K562 (cell line): Measurements from ENCODE around the gene FBXO27. TPM values are rescaled to one million over a fixed set of nuclear protein-coding genes. Genes with fewer than 3 reads are reported as not detected.

Experiments used
- BCL6 ChIP-seq: fragments of 250-450 bp; sonication (Bioruptor Pico); IDR thresholded peaks from 2 replicates; pipeline ENCODE4 v1.4.0; 2020
- BDP1 ChIP-seq: IDR thresholded peaks from 3 replicates; pipeline ENCODE4 v1.6.1; 2011; ENCODE audit not compliant: insufficient read length, insufficient read depth
- BRD9 ChIP-seq: fragments of 450-650 bp; IDR thresholded peaks from 2 replicates; pipeline ENCODE4 v1.6.1; 2018; ENCODE audit warnings: low read depth; ENCODE audit not compliant: partially characterized antibody
- DNMT1 ChIP-seq: fragments of 450-650 bp; IDR thresholded peaks from 2 replicates; pipeline ENCODE4 v1.6.1; 2016; ENCODE audit warnings: antibody characterized with exemption, mild to moderate bottlenecking
- EZH2 ChIP-seq: IDR thresholded peaks from 2 replicates; pipeline ENCODE4 v1.6.1; 2012; ENCODE audit warnings: low read depth, mild to moderate bottlenecking, inconsistent platforms, low read length, borderline replicate concordance
- HIVEP1 ChIP-seq: fragments of 250-450 bp; sonication (Bioruptor Pico); IDR thresholded peaks from 2 replicates; pipeline ENCODE4 v1.4.0; 2020; ENCODE audit warnings: mild to moderate bottlenecking
- HMG20A ChIP-seq: fragments of 450-650 bp; formaldehyde crosslinking; conservative IDR thresholded peaks from 2 replicates; pipeline ENCODE4 v1.4.0; 2020; ENCODE audit warnings: mild to moderate bottlenecking, mixed read lengths
- HNRNPLL ChIP-seq: fragments of 200-400 bp; formaldehyde crosslinking; IDR thresholded peaks from 2 replicates; pipeline ENCODE4 v1.6.1; 2017; ENCODE audit warnings: low read length, low read depth, mild to moderate bottlenecking; ENCODE audit not compliant: poor library complexity, severe bottlenecking
- KDM2B ChIP-seq: fragments of 250-450 bp; sonication (Bioruptor Pico); IDR thresholded peaks from 2 replicates; pipeline ENCODE4 v1.8.0; 2021; ENCODE audit warnings: mild to moderate bottlenecking, moderate library complexity
- KLF6 ChIP-seq: fragments of 250-450 bp; sonication (Bioruptor Pico); IDR thresholded peaks from 2 replicates; pipeline ENCODE4 v1.4.0; 2020; ENCODE audit warnings: mild to moderate bottlenecking, moderate library complexity, borderline replicate concordance
- MAFF ChIP-seq: IDR thresholded peaks from 2 replicates; pipeline ENCODE4 v1.6.1; 2012; ENCODE audit warnings: low read length, improper control_type of control experiment
- NCOA4 ChIP-seq: fragments of 450-650 bp; IDR thresholded peaks from 2 replicates; pipeline ENCODE4 v1.6.1; 2018; ENCODE audit warnings: mild to moderate bottlenecking; ENCODE audit not compliant: partially characterized antibody
- NFE2 ChIP-seq: IDR thresholded peaks from 2 replicates; pipeline ENCODE4 v1.6.1; 2014; ENCODE audit warnings: antibody characterized with exemption, low read depth
- NFYB ChIP-seq: IDR thresholded peaks from 2 replicates; pipeline ENCODE4 v1.6.1; 2011; ENCODE audit warnings: mild to moderate bottlenecking, moderate library complexity; ENCODE audit not compliant: insufficient read length; ENCODE audit errors: extremely low read depth
- PML ChIP-seq: IDR thresholded peaks from 2 replicates; pipeline ENCODE4 v1.6.1; 2012; ENCODE audit warnings: low read length, inconsistent platforms
- RHOXF2B ChIP-seq: fragments of 250-450 bp; sonication (Bioruptor Pico); conservative IDR thresholded peaks from 2 replicates; pipeline ENCODE4 v1.5.1; 2021
- SMAD4 ChIP-seq: fragments of 250-450 bp; sonication (Bioruptor Pico); conservative IDR thresholded peaks from 2 replicates; pipeline ENCODE4 v1.8.0; 2021; ENCODE audit warnings: inconsistent platforms, mild to moderate bottlenecking, moderate library complexity
- SMARCE1 ChIP-seq: fragments of 450-650 bp; IDR thresholded peaks from 2 replicates; pipeline ENCODE4 v1.7.1; 2016; ENCODE audit warnings: mild to moderate bottlenecking
- STAG1 ChIP-seq: sonication (generic); formaldehyde crosslinking; IDR thresholded peaks from 2 replicates; pipeline ENCODE4 v1.5.0; 2020; ENCODE audit warnings: missing genetic modification reagents, borderline replicate concordance
- STAT5A ChIP-seq: IDR thresholded peaks from 2 replicates; pipeline ENCODE4 v1.6.1; 2012; ENCODE audit warnings: low read length, inconsistent platforms, borderline replicate concordance
- THRB ChIP-seq: fragments of 450-650 bp; formaldehyde crosslinking; conservative IDR thresholded peaks from 2 replicates; pipeline ENCODE4 v1.4.0; 2022; ENCODE audit warnings: mild to moderate bottlenecking, missing genetic modification characterization
- USF2 ChIP-seq: sonication (generic); formaldehyde crosslinking; IDR thresholded peaks from 2 replicates; pipeline ENCODE4 v1.5.0; 2020; ENCODE audit warnings: missing genetic modification reagents
- ZFX ChIP-seq: sonication (generic); formaldehyde crosslinking; IDR thresholded peaks from 2 replicates; pipeline ENCODE4 v1.8.0; 2022; ENCODE audit warnings: mild to moderate bottlenecking, missing genetic modification reagents, moderate library complexity
- ZNF445 ChIP-seq: fragments of 250-450 bp; sonication (Bioruptor Pico); IDR thresholded peaks from 2 replicates; pipeline ENCODE4 v1.4.0; 2020; ENCODE audit warnings: low read depth, mild to moderate bottlenecking, moderate library complexity
- ZNF57 ChIP-seq: fragments of 450-650 bp; formaldehyde crosslinking; IDR thresholded peaks from 2 replicates; pipeline ENCODE4 v1.4.0; 2020; ENCODE audit warnings: mild to moderate bottlenecking, moderate library complexity
- ZZZ3 ChIP-seq: fragments of 450-650 bp; IDR thresholded peaks from 2 replicates; pipeline ENCODE4 v1.6.1; 2016; ENCODE audit warnings: antibody characterized with exemption, mild to moderate bottlenecking, moderate library complexity
- polyA plus RNA-seq, 8 experiments: library from polyadenylated mRNA; depleted of rRNA in 4 of 8; stranded (reverse) in 5 of 8; unstranded in 3 of 8; fragments of >200 nt; fragmentation: Nextera tagmentation in 2 of 8; fragmentation: Illumina TruSeq in 1 of 8; extraction: Ambion mirVana in 2 of 8; extraction: Trizol in 1 of 8; gene quantifications; 2 replicates each; pipeline versions ENCODE4 v1.2.1 to v1.2.3, GENCODE V29; 2011 to 2014; ENCODE audit warnings: inconsistent platforms in 1 of 8, missing spikeins in 1 of 8
- total RNA-seq, 7 experiments: library from RNA; depleted of rRNA in 6 of 7; stranded (reverse); fragments of >200 nt in 6 of 7; fragmentation: Illumina TruSeq in 2 of 7; extraction: Trizol in 2 of 7; gene quantifications; 2 replicates each; pipeline versions ENCODE4 v1.2.1 to v1.2.3, GENCODE V29; 2011 to 2021; ENCODE audit warnings: low replicate concordance in 1 of 7
- TF ChIP-seq, protein P1 (sequence below): fragments of 450-650 bp; formaldehyde crosslinking; IDR thresholded peaks from 2 replicates; pipeline ENCODE4 v1.4.0; 2020; ENCODE audit warnings: mild to moderate bottlenecking
- TF ChIP-seq, protein P2 (sequence below): fragments of 250-450 bp; sonication (Bioruptor Pico); IDR thresholded peaks from 2 replicates; pipeline ENCODE4 v1.5.1; 2021; ENCODE audit warnings: mild to moderate bottlenecking

Gene FBXO27
- total and polyA plus RNA-seq, 9 of the 15 experiments (the other 6 are each of a cell fraction or from before 2014, with no cell fraction given), result 1.8 to 11.0 (median 6.3) TPM

DNA sequence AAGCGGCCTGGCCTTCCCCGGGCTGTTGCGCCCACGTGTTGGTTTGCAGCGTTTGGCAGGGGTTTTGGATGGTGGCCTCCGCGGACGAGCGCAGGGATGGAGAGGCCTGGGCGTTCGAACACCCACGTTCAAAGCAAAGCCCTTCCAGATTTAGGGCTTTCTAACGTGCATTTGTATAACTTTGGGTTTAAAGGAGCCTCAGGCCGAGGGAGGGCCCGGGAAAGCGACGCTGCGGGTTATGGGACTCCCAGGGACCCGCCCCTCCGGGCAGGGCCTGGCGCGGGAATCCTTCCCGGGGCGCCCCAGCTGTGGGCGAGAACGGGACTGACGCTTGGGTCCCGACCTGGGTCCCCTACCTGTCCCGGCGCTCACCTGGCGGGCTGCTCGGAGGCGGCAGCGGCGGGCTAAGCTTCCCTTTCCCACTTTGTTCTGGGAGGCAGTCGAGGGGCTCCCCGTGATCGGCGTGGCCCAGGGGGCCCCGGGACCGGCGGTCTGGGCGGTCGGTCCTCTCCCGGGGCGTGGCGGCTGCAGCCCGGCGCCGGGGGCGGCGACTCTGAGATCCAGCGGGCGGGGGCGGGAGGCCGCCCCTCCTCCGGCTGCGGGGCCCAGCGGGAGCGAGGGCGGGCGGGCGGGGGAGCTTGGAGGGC lies 57.0 kb downstream of the FBXO27 start, which contains the start of gene FBXO17 (continued):
- TF ChIP-seq STAG1 (no peak), HIVEP1 (no peak), THRB (no peak), PML (no peak), RHOXF2B (CRISPR knock-in tag) (no peak), NCOA4 (no peak), SMARCE1 (no peak; the same call in 1 of the 2 replicates), ZZZ3 (no peak), ZNF57 (CRISPR knock-in tag) (no peak), ZFX (CRISPR knock-in tag) (peak; percentile 87), DNMT1 (no peak), STAT5A (no peak), HMG20A (CRISPR knock-in tag) (no peak), ZNF445 (no peak), BCL6 (no peak), KDM2B (CRISPR knock-in tag) (no peak), USF2 (peak; percentile 38), BDP1 (no peak), EZH2 (no peak), SMAD4 (CRISPR knock-in tag) (0 out of 2 replicates have a peak, but pooled peaks have one; percentile 50), MAFF (no peak), HNRNPLL (no peak), BRD9 (no peak), NFE2 (no peak), KLF6 (no peak), NFYB (no peak)
- TF ChIP-seq, protein P1, sequence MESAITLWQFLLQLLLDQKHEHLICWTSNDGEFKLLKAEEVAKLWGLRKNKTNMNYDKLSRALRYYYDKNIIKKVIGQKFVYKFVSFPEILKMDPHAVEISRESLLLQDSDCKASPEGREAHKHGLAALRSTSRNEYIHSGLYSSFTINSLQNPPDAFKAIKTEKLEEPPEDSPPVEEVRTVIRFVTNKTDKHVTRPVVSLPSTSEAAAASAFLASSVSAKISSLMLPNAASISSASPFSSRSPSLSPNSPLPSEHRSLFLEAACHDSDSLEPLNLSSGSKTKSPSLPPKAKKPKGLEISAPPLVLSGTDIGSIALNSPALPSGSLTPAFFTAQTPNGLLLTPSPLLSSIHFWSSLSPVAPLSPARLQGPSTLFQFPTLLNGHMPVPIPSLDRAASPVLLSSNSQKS (CRISPR knock-in tag), result no peak
- TF ChIP-seq, protein P2, sequence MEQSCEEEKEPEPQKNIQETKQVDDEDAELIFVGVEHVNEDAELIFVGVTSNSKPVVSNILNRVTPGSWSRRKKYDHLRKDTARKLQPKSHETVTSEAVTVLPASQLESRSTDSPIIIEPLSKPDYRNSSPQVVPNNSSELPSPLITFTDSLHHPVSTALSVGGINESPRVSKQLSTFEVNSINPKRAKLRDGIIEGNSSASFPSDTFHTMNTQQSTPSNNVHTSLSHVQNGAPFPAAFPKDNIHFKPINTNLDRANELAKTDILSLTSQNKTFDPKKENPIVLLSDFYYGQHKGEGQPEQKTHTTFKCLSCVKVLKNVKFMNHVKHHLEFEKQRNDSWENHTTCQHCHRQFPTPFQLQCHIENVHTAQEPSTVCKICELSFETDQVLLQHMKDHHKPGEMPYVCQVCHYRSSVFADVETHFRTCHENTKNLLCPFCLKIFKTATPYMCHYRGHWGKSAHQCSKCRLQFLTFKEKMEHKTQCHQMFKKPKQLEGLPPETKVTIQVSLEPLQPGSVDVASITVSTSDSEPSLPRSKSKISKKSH (CRISPR knock-in tag), result no peak
